ENCODE results near the gene SNTB2. TPM values are rescaled to one million over a fixed set of nuclear protein-coding genes. Genes with fewer than 3 reads are reported as not detected.

SNTB2 gene
- total and polyA plus RNA-seq, 10 of the 15 experiments (the other 5 are each of a cell fraction or from before 2014, with no cell fraction given): 1.2 to 15.7 (median 5.0) TPM

- no peaks in the 10 kb centered on the region for H3K9me3 ChIP-seq (replicated peaks; ENCODE audit: control insufficient read depth, insufficient read depth, low read length)
- ChIA-PET POLR2A (no interaction called here), CTCF (interaction anchor here (1.2 to 1.5 kb wide), 2 partner anchors 17 to 781 kb away, joined by 5 read pairs; no protein-coding TSS in a partner anchor), RAD21 (ENCODE audit: unreplicated experiment) (no interaction called here), SMC1A (ENCODE audit: uncharacterized antibody, unreplicated experiment) (interaction anchor here (0.6 to 1.2 kb wide), 2 partner anchors 14 to 630 kb away, joined by 3 to 4 read pairs; no protein-coding TSS in a partner anchor)
- no peaks in the 10 kb centered on the region for H4K20me1 ChIP-seq (ENCODE audit: control insufficient read depth, insufficient read depth)
- no peak for FAIRE-seq
- 100% methylated on average over 4 of the region's 4 CpGs for WGBS (ENCODE audit: insufficient coverage, insufficient replicate concordance, low lambda C conversion rate, missing lambda C conversion rate)
- DNase-seq (ENCODE audit: low read depth, low spot score): no peak
- no peaks in the 10 kb centered on the region for H3K27me3 ChIP-seq (replicated peaks in 1 of 2; ENCODE audit: control insufficient read depth in 2 of 2, insufficient read depth in 2 of 2, low read length in 1 of 2)
- no peak for ATAC-seq
- H3K4me3 ChIP-seq: no peak overlapping the region
- BruUV-seq (replicated peaks): no TSS peak
- no peak overlapping the region for H3K9ac ChIP-seq (ENCODE audit: control insufficient read depth, insufficient read depth, low read length)
- intact Hi-C loops (cut with micrococcal nuclease; ENCODE audit: unreplicated experiment) (no loop called here), in situ Hi-C loops (cut with MboI) (no loop called here)
- H3K4me1 ChIP-seq (ENCODE audit: control insufficient read depth, insufficient read depth, low read length): no peaks in the 10 kb centered on the region
- H3K79me2 ChIP-seq (ENCODE audit: control insufficient read depth, insufficient read depth, low read length): no peaks in the 10 kb centered on the region
- no peak overlapping the region for H3K4me2 ChIP-seq (ENCODE audit: control insufficient read depth, insufficient read depth)
- H3K27ac ChIP-seq (ENCODE audit: control insufficient read depth, insufficient read depth): no peak overlapping the region
- peaks cover 0 to 10% of the 10 kb centered on the region in 2 experiments; a peak in 3 of 4 replicates for H3K36me3 ChIP-seq (ENCODE audit: control insufficient read depth in 2 of 2, insufficient read depth in 2 of 2, low read length in 1 of 2)
- H2AFZ ChIP-seq (ENCODE audit: control insufficient read depth, low read depth, low read length): no peak overlapping the region
- TF ChIP-seq CBFB (IDR thresholded peaks at IDR 0.05; ENCODE audit: low read depth): no peak
- TF ChIP-seq NFYB (IDR thresholded peaks at IDR 0.05; ENCODE audit: insufficient read depth, low read depth, low read length): no peak
- no peak for TF ChIP-seq ELK1 (IDR thresholded peaks at IDR 0.05; ENCODE audit: low read depth, low read length)
- no peak for TF ChIP-seq SUPT20H (IDR thresholded peaks at IDR 0.05; ENCODE audit: borderline replicate concordance, control insufficient read depth, low read depth, low read length)
- TF ChIP-seq CUX1 (IDR thresholded peaks at IDR 0.05; ENCODE audit: insufficient replicate concordance, low read depth, low read length): no peak
- no peak for TF ChIP-seq PBX3 (IDR thresholded peaks at IDR 0.05; ENCODE audit: insufficient replicate concordance, low read depth, low read length)
- no peak for TF ChIP-seq RELB (IDR thresholded peaks at IDR 0.05; ENCODE audit: low read depth)
- TF ChIP-seq ATF7 (IDR thresholded peaks at IDR 0.05; ENCODE audit: low read depth): no peak
- TF ChIP-seq ZNF687 (IDR thresholded peaks at IDR 0.05): no peak
- no peak for TF ChIP-seq NFIC (IDR thresholded peaks at IDR 0.05; ENCODE audit: low read depth, low read length)
Observed at GRCh38 chr16:69302301-69302700, 115.3 kb downstream of the SNTB2 start.
